ENCODE data around the gene CALD1.

DNA sequence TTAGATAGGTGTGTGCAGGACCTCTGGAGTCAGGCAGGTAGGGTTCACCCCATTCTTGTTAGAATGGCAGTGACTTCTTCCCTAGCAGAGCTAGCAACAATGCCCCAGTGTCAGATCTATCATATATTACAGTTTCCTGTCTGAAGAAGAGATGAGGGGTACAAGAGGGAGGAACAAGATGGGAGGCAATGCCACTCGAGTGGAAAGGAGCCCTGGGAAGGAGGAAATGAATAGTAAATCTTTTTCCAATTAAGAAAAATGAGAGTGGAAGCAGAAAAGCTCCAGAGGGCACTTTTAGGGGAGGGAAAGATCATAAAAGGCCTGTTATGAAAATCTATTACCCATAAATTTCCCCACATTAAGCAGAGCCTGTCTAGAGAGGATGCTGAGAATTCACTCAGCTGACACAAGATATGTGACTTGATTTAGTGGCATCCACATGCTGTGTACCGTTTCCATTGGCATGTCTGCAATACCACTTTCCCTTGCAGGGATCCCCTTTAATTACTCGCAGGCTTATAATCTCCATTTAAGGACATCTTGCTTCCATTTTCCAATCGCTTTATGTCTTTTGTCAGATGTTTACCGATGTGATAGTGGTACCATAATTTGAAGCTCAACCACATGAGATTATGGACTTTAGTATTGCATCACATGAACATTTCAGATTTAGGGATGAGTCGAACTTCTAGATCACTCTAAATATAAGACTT, 136.9 kb downstream of the CALD1 start:
- TF ChIP-seq, protein P1, sequence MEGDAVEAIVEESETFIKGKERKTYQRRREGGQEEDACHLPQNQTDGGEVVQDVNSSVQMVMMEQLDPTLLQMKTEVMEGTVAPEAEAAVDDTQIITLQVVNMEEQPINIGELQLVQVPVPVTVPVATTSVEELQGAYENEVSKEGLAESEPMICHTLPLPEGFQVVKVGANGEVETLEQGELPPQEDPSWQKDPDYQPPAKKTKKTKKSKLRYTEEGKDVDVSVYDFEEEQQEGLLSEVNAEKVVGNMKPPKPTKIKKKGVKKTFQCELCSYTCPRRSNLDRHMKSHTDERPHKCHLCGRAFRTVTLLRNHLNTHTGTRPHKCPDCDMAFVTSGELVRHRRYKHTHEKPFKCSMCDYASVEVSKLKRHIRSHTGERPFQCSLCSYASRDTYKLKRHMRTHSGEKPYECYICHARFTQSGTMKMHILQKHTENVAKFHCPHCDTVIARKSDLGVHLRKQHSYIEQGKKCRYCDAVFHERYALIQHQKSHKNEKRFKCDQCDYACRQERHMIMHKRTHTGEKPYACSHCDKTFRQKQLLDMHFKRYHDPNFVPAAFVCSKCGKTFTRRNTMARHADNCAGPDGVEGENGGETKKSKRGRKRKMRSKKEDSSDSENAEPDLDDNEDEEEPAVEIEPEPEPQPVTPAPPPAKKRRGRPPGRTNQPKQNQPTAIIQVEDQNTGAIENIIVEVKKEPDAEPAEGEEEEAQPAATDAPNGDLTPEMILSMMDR (conservative IDR thresholded peaks at IDR 0.05; ENCODE audit: low read depth, low read length): no peak
- no peak for TF ChIP-seq EZH2 (IDR thresholded peaks at IDR 0.05; ENCODE audit: borderline replicate concordance, low read depth, low read length, poor library complexity, severe bottlenecking)
